B cell (primary cell): ENCODE results near the gene SCART1. TPM values are rescaled to one million over a fixed set of nuclear protein-coding genes. Genes with fewer than 3 reads are reported as not detected.

Source experiments
- ATAC-seq: fragments of 200-7000 bp; cut with Tn5 transposase; one replicate; pipeline ENCODE4 v1.10.0; 2021; ENCODE audit warnings: low read depth, mild to moderate bottlenecking, moderate number of reproducible peaks, moderate library complexity
- CTCF ChIA-PET: fragments of 350-600 bp; sonication (Branson Sonifier 250); formaldehyde crosslinking; loops from one replicate; lab custom pipeline; 2021; ENCODE audit warnings: antibody characterized with exemption, inconsistent platforms; lab: Charles Lee
- POLR2A ChIA-PET: fragments of 350-600 bp; sonication (Branson Sonifier 250); formaldehyde crosslinking; loops from one replicate; lab custom pipeline; 2021; ENCODE audit warnings: antibody characterized with exemption; lab: Charles Lee
- DNase-seq: peaks from one replicate; pipeline ENCODE4 v3.0.0; 2013
- H2AFZ ChIP-seq: 2 replicates; pipeline ENCODE4 v1.6.1; 2012; ENCODE audit warnings: mild to moderate bottlenecking, low read depth, low read length; ENCODE audit not compliant: insufficient read depth, poor library complexity, severe bottlenecking
- H3K27ac ChIP-seq, 2 donors: 1 replicate in 1 of 2; 2 replicates in 1 of 2; pipeline ENCODE4 v1.5.1; 2012 to 2013; ENCODE audit warnings: low read length in 2 of 2, mild to moderate bottlenecking in 2 of 2, moderate library complexity in 1 of 2
- H3K27me3 ChIP-seq, 4 experiments: fragments of 200-600 bp in 1 of 4; sonication (generic) in 1 of 4; replicated peaks in 1 of 4; 1 replicate in 2 of 4; 2 replicates in 2 of 4; pipeline versions ENCODE4 v1.6.1 to v1.7.0; 2013 to 2016; ENCODE audit warnings: low read length in 3 of 4, mild to moderate bottlenecking in 2 of 4, mixed read lengths in 1 of 4, moderate library complexity in 1 of 4; ENCODE audit not compliant: insufficient read depth in 4 of 4, control insufficient read depth in 3 of 4; ENCODE audit errors: control extremely low read depth in 1 of 4
- H3K36me3 ChIP-seq, 2 experiments: replicated peaks in 1 of 2; 1 replicate in 1 of 2; 2 replicates in 1 of 2; pipeline versions ENCODE4 v1.6.1 to v1.7.1; 2013; ENCODE audit warnings: low read length in 1 of 2; ENCODE audit not compliant: insufficient read depth in 2 of 2, control insufficient read depth in 1 of 2; ENCODE audit errors: control extremely low read depth in 1 of 2, extremely low read depth in 1 of 2
- H3K4me1 ChIP-seq, 2 donors: fragments of 200-600 bp in 1 of 2; sonication (generic) in 1 of 2; 1 replicate in 1 of 2; 2 replicates in 1 of 2; pipeline versions ENCODE4 v1.5.1 to v1.6.1; 2013 to 2017; ENCODE audit warnings: low read length in 2 of 2; ENCODE audit not compliant: control insufficient read depth in 2 of 2, insufficient read depth in 2 of 2
- H3K4me2 ChIP-seq: replicated peaks from 2 replicates; pipeline ENCODE3; 2012; ENCODE audit warnings: mild to moderate bottlenecking, low read depth, low read length; ENCODE audit not compliant: poor library complexity, severe bottlenecking
- H3K4me3 ChIP-seq, 5 experiments: fragments of 200-600 bp in 1 of 5; sonication (generic) in 1 of 5; 1 replicate in 3 of 5; 2 replicates in 2 of 5; pipeline versions ENCODE4 v1.5.1 to v1.7.0; 2011 to 2016; ENCODE audit warnings: low read length in 4 of 5, mild to moderate bottlenecking in 4 of 5, low read depth in 2 of 5, control low read depth in 1 of 5, moderate library complexity in 1 of 5; ENCODE audit not compliant: insufficient read depth in 1 of 5; ENCODE audit errors: control extremely low read depth in 1 of 5, extremely low read depth in 1 of 5
- H3K79me2 ChIP-seq: fragments of 200-600 bp; sonication (generic); one replicate; pipeline ENCODE4 v1.6.0; 2016; ENCODE audit warnings: low read length; ENCODE audit not compliant: control insufficient read depth, insufficient read depth
- H3K9ac ChIP-seq: fragments of 200-600 bp; sonication (generic); 2 replicates; pipeline ENCODE4 v1.6.1; 2017; ENCODE audit warnings: mild to moderate bottlenecking, low read length, moderate library complexity
- H3K9me3 ChIP-seq, 3 donors: one replicate each; pipeline versions ENCODE4 v1.6.1 to v1.7.1; 2013; ENCODE audit warnings: low read length in 2 of 3; ENCODE audit not compliant: control insufficient read depth in 2 of 3, insufficient read depth in 1 of 3; ENCODE audit errors: control extremely low read depth in 1 of 3
- H4K20me1 ChIP-seq: 2 replicates; pipeline ENCODE4 v1.6.0; 2012; ENCODE audit warnings: mild to moderate bottlenecking, low read length; ENCODE audit not compliant: insufficient read depth, control insufficient read depth, poor library complexity, severe bottlenecking
- H3K27ac Mint-ChIP-seq: one replicate; pipeline ENCODE4 v1.8.0; 2021; ENCODE audit warnings: mixed read lengths
- H3K27me3 Mint-ChIP-seq: one replicate; pipeline ENCODE4 v1.8.0; 2021; ENCODE audit warnings: mixed read lengths
- H3K4me1 Mint-ChIP-seq: one replicate; pipeline ENCODE4 v1.8.0; 2021; ENCODE audit warnings: mixed read lengths
- H3K4me3 Mint-ChIP-seq: one replicate; pipeline ENCODE4 v1.8.0; 2021; ENCODE audit warnings: mixed read lengths
- H3K9me3 Mint-ChIP-seq: one replicate; pipeline ENCODE4 v1.8.0; 2022; ENCODE audit warnings: mixed read lengths; ENCODE audit not compliant: insufficient read depth
- EZH2 ChIP-seq: IDR thresholded peaks from 2 replicates; pipeline ENCODE4 v1.6.1; 2012; ENCODE audit warnings: borderline replicate concordance, low read depth, mild to moderate bottlenecking, moderate library complexity, low read length; ENCODE audit not compliant: insufficient read depth, poor library complexity, severe bottlenecking
- WGBS: methylation state at CpG from one replicate; pipeline ENCODE4 v1.1.5; 2013; ENCODE audit warnings: missing lambda C conversion rate; ENCODE audit not compliant: insufficient coverage; 5-methylcytosine and 5-hydroxymethylcytosine counted together
- intact Hi-C: fragments of 100-400 bp; cut with micrococcal nuclease; formaldehyde crosslinking; loops from one replicate; pipeline ENCODE4 v1.10.0; 2022
- polyA plus RNA-seq: library from polyadenylated mRNA; depleted of rRNA; stranded (reverse); fragments of >200 nt; gene quantifications from 2 replicates; pipeline ENCODE4 v1.2.3, GENCODE V29; 2012
- total RNA-seq, 2 donors: library from RNA; stranded (reverse); fragments of 120-200 nt in 1 of 2; gene quantifications; 1 replicate in 1 of 2; 2 replicates in 1 of 2; pipeline versions ENCODE4 v1.2.3 to v1.2.4, GENCODE V29; 2013 to 2022
- TF ChIP-seq, protein P1 (sequence below): fragments of 200-600 bp; IDR thresholded peaks from one replicate; pipeline ENCODE4 v1.8.0; 2022; ENCODE audit warnings: antibody characterized with exemption, mild to moderate bottlenecking

The SCART1 gene
- total and polyA plus RNA-seq, 2 donors (not counting 1 experiment from before 2014, with no cell fraction given), result 4.1 to 4.7 TPM

DNA sequence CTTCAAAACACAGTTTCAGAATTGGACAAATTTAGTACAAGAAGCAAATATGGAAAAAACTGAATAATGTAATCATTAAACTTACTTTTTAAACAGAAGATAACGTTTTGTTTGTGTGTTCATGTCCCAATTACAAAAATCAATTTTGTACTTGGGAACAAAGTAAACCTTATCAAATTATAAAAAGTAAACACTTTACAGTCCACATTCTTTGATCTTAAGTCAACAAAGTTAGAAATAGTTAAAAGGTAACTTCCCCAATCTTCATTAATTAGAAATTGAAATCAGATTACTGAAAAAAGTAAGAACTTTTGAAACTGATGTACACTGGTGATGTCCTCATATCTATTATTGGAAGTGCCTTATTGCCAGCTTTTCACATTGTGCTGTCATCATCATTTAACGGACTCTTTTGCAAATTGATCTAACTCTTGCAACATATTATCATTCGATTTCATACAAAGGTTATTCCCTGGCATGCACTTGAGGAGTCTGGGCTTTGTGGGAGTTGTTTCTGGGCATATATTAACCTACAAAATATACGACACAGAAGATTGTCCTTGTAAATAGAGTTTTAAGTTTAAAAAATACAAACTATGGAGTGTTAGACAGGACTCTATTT is 58.3 kb downstream of the SCART1 start:
- Histone ChIP-seq H3K27me3 (peaks cover 0 to 8% (median 5%) of the 10 kb centered on the region in 4 experiments), H3K4me3 (no peak overlapping the region), H3K9ac (no peak overlapping the region), H3K4me2 (no peak overlapping the region), H2AFZ (no peak overlapping the region), H3K36me3 (no peaks in the 10 kb centered on the region), H3K4me1 (no peaks in the 10 kb centered on the region), H4K20me1 (no peaks in the 10 kb centered on the region), H3K9me3 (peaks cover 3 to 10% (median 4%) of the 10 kb centered on the region in 3 donors), H3K79me2 (no peaks in the 10 kb centered on the region), H3K27ac (no peak overlapping the region)
- intact Hi-C loops, result no loop called here
- Mint-ChIP-seq H3K4me1 (no peaks in the 10 kb centered on the region), H3K9me3 (peaks cover 8% of the 10 kb centered on the region), H3K27ac (no peak overlapping the region), H3K4me3 (no peak overlapping the region), H3K27me3 (peaks cover 49% of the 10 kb centered on the region)
- CTCF ChIA-PET, result no interaction called here
- no CpG with 5 or more reads among the region's 4 CpGs for WGBS
- TF ChIP-seq EZH2, result no peak
- TF ChIP-seq, protein P1, sequence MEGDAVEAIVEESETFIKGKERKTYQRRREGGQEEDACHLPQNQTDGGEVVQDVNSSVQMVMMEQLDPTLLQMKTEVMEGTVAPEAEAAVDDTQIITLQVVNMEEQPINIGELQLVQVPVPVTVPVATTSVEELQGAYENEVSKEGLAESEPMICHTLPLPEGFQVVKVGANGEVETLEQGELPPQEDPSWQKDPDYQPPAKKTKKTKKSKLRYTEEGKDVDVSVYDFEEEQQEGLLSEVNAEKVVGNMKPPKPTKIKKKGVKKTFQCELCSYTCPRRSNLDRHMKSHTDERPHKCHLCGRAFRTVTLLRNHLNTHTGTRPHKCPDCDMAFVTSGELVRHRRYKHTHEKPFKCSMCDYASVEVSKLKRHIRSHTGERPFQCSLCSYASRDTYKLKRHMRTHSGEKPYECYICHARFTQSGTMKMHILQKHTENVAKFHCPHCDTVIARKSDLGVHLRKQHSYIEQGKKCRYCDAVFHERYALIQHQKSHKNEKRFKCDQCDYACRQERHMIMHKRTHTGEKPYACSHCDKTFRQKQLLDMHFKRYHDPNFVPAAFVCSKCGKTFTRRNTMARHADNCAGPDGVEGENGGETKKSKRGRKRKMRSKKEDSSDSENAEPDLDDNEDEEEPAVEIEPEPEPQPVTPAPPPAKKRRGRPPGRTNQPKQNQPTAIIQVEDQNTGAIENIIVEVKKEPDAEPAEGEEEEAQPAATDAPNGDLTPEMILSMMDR, result no peak
- ATAC-seq, result no peak
- POLR2A ChIA-PET, result no interaction called here
- no peak for DNase-seq

DNA sequence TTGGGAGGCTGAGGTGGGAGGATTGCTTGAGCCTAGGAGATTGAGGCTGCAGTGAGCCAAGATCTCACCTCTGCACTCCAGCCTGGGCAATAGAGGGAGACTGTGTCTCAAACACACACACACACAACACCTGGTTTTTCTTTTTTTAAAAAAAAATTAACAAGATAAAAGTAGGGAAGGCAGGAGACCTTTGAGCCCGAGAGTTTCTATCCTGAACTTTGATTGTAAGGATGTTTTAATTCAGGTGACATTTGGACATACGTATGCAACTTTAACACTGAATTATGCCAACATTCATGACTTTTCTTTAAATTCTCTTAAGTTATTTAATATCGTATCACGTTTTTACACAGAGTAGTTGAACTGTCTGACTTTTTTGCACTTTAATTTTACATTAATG is 61.7 kb downstream of the SCART1 start:
- Histone ChIP-seq H2AFZ (no peak overlapping the region), H3K9ac (no peak overlapping the region), H3K27me3 (no peaks in the 10 kb centered on the region), H3K4me2 (no peak overlapping the region), H4K20me1 (no peaks in the 10 kb centered on the region), H3K27ac (no peak overlapping the region), H3K4me1 (peaks cover under 1 to 8% of the 10 kb centered on the region in 2 donors), H3K36me3 (no peaks in the 10 kb centered on the region), H3K79me2 (no peaks in the 10 kb centered on the region), H3K9me3 (peaks cover 0 to 2% (median 1%) of the 10 kb centered on the region in 3 donors), H3K4me3 (no peak overlapping the region)
- H3K4me1 Mint-ChIP-seq, result peaks cover 9% of the 10 kb centered on the region
- H3K4me3 Mint-ChIP-seq, result no peak overlapping the region
- ATAC-seq, result no peak
- ChIA-PET CTCF (interaction anchor here (2.6 kb wide), 1 partner anchor 186 kb away, joined by 12 read pairs; no protein-coding TSS in a partner anchor), POLR2A (no interaction called here)
- TF ChIP-seq EZH2, result no peak
- TF ChIP-seq, protein P1, result no peak
- no CpG with 5 or more reads among the region's 4 CpGs for WGBS
- H3K9me3 Mint-ChIP-seq, result no peaks in the 10 kb centered on the region
- peaks cover 32% of the 10 kb centered on the region for H3K27me3 Mint-ChIP-seq
- DNase-seq, result no peak
- no peak overlapping the region for H3K27ac Mint-ChIP-seq
- intact Hi-C loops, result no loop called here
